Neural cell (in vitro differentiated cells): Measurements from ENCODE around the gene RASGRP2.

Source experiments
- CTCF ChIP-seq: fragments of 450-650 bp; IDR thresholded peaks from 2 replicates; pipeline ENCODE4 v1.5.1; 2014; ENCODE audit warnings: antibody characterized with exemption, mild to moderate bottlenecking, moderate library complexity; ENCODE audit not compliant: poor library complexity, severe bottlenecking
- EP300 ChIP-seq: fragments of 450-650 bp; conservative IDR thresholded peaks from 2 replicates; pipeline ENCODE4 v1.6.1; 2014; ENCODE audit warnings: antibody characterized with exemption, mild to moderate bottlenecking, moderate library complexity; ENCODE audit not compliant: poor library complexity, severe bottlenecking
- EZH2 ChIP-seq: fragments of 200-600, 300-800 bp; shearing (Covaris generic), sonication (generic); IDR thresholded peaks from 2 replicates; pipeline ENCODE4 v1.6.1; 2014; ENCODE audit warnings: antibody characterized with exemption, low read length, borderline replicate concordance, mild to moderate bottlenecking; ENCODE audit not compliant: insufficient read depth, poor library complexity, severe bottlenecking
- MXI1 ChIP-seq: fragments of 450-650 bp; conservative IDR thresholded peaks from 2 replicates; pipeline ENCODE4 v1.6.1; 2014; ENCODE audit warnings: antibody characterized with exemption, mild to moderate bottlenecking; ENCODE audit not compliant: poor library complexity, severe bottlenecking
- REST ChIP-seq: IDR thresholded peaks from 2 replicates; pipeline ENCODE4 v1.6.1; 2012; ENCODE audit warnings: borderline replicate concordance

DNA sequence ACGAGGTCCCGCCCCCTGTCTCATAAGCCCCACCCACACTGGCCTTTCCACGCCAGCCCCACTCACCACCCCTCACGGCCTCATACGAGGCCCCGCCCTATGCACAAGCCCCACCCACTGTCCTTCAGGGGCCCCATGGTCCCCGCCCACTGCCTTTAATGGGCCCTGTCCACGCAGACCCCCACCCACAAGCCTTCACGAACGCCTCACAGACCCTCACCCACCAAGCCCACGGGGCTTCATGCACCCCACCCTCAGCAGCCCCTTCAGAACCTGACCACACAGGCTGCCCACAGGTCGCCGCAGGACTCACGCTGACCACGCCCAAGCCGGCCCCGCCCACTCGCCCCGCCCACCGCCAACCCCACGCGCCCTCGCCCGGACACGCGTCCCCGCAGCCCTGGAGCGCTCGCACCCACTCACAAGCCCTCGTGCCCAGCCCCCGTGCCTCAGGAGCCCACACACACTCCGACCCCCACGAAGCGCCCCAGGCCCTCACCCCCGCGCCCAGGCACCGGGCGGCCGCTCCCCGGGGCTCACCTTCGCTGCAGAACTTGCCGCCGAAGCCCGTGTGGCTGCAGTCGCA, 31.4 kb downstream of the RASGRP2 start:
- TF ChIP-seq EZH2, result no peak
- no peak for TF ChIP-seq REST
- no peak for TF ChIP-seq EP300
- no peak for TF ChIP-seq CTCF
- no peak for TF ChIP-seq MXI1
